Activated B cell treated with CpG ODN at 0.5 μM for 24 hours (primary cell): ENCODE data around the gene SLAMF7. TPM values are rescaled to one million over a fixed set of nuclear protein-coding genes. Genes with fewer than 3 reads are reported as not detected.

Experiments used
- ATAC-seq: fragments of 200-7000 bp; cut with Tn5 transposase; one replicate; pipeline ENCODE4 v1.10.0; 2021; ENCODE audit warnings: low read depth, mild to moderate bottlenecking, moderate library complexity
- CTCF ChIA-PET: fragments of 350-600 bp; sonication (Branson Sonifier 250); formaldehyde crosslinking; loops from one replicate; lab custom pipeline; 2021; ENCODE audit warnings: antibody characterized with exemption; lab: Charles Lee
- POLR2A ChIA-PET: fragments of 350-600 bp; sonication (Branson Sonifier 250); formaldehyde crosslinking; loops from one replicate; lab custom pipeline; 2021; ENCODE audit warnings: antibody characterized with exemption; lab: Charles Lee
- DNase-seq: peaks from one replicate; pipeline ENCODE4 v3.0.0; 2022
- H3K27ac Mint-ChIP-seq: one replicate; pipeline ENCODE4 v1.8.0; 2020; ENCODE audit warnings: mixed read lengths
- H3K27me3 Mint-ChIP-seq: one replicate; pipeline ENCODE4 v1.8.0; 2021; ENCODE audit warnings: mixed read lengths
- H3K36me3 Mint-ChIP-seq: one replicate; pipeline ENCODE4 v1.8.0; 2021; ENCODE audit warnings: low read depth, mixed read lengths
- H3K4me1 Mint-ChIP-seq: one replicate; pipeline ENCODE4 v1.8.0; 2021; ENCODE audit warnings: mixed read lengths
- H3K4me3 Mint-ChIP-seq: one replicate; pipeline ENCODE4 v1.8.0; 2020; ENCODE audit warnings: mild to moderate bottlenecking, mixed read lengths
- H3K9me3 Mint-ChIP-seq: one replicate; pipeline ENCODE4 v1.8.0; 2020; ENCODE audit warnings: mixed read lengths
- intact Hi-C: fragments of 100-400 bp; cut with micrococcal nuclease; formaldehyde crosslinking; loops from one replicate; pipeline ENCODE4 v1.15.1; 2024
- total RNA-seq: library from RNA; stranded (reverse); gene quantifications from 2 replicates; pipeline ENCODE4 v1.2.3, GENCODE V29; 2022
- TF ChIP-seq, protein P1 (sequence below): fragments of 200-600 bp; IDR thresholded peaks from one replicate; pipeline ENCODE4 v1.8.0; 2022; ENCODE audit warnings: antibody characterized with exemption, mild to moderate bottlenecking

SLAMF7 gene
- total RNA-seq, 1 donor from 2014 or later = 119 TPM

DNA sequence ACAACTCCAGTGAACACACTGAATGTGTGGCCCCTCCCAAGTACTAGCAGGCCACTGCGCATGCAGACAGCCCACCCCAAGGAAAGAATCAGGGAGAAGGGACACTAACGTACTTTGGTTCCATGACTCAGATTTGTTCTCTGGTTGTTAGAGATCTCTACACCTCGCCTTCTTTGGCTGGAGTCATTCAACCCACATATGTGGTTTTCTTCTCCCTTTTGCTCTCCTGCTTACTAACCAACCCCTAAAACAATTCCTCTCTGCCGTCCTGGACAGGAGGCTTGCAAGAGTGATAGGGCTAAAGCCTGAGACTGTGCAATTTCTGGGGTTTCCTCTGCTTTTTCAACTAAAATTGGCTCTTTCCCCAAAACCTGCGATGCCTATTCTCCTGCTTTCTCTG is 21.7 kb upstream of the SLAMF7 start:
- H3K9me3 Mint-ChIP-seq = no peaks in the 10 kb centered on the region
- no peak overlapping the region for H3K4me3 Mint-ChIP-seq
- intact Hi-C loops = loop anchor here (10.0 kb wide), 1 partner anchor 677 kb away; no protein-coding TSS in a partner anchor
- ATAC-seq (no peak), DNase-seq (no peak)
- ChIA-PET CTCF (interaction anchor here (1.1 kb wide), 1 partner anchor 8 kb away, joined by 3 read pairs; no protein-coding TSS in a partner anchor), POLR2A (no interaction called here)
- no peaks in the 10 kb centered on the region for H3K36me3 Mint-ChIP-seq
- peaks cover 26% of the 10 kb centered on the region for H3K4me1 Mint-ChIP-seq
- no peaks in the 10 kb centered on the region for H3K27me3 Mint-ChIP-seq
- TF ChIP-seq, protein P1, sequence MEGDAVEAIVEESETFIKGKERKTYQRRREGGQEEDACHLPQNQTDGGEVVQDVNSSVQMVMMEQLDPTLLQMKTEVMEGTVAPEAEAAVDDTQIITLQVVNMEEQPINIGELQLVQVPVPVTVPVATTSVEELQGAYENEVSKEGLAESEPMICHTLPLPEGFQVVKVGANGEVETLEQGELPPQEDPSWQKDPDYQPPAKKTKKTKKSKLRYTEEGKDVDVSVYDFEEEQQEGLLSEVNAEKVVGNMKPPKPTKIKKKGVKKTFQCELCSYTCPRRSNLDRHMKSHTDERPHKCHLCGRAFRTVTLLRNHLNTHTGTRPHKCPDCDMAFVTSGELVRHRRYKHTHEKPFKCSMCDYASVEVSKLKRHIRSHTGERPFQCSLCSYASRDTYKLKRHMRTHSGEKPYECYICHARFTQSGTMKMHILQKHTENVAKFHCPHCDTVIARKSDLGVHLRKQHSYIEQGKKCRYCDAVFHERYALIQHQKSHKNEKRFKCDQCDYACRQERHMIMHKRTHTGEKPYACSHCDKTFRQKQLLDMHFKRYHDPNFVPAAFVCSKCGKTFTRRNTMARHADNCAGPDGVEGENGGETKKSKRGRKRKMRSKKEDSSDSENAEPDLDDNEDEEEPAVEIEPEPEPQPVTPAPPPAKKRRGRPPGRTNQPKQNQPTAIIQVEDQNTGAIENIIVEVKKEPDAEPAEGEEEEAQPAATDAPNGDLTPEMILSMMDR = no peak
- H3K27ac Mint-ChIP-seq = no peak overlapping the region

DNA sequence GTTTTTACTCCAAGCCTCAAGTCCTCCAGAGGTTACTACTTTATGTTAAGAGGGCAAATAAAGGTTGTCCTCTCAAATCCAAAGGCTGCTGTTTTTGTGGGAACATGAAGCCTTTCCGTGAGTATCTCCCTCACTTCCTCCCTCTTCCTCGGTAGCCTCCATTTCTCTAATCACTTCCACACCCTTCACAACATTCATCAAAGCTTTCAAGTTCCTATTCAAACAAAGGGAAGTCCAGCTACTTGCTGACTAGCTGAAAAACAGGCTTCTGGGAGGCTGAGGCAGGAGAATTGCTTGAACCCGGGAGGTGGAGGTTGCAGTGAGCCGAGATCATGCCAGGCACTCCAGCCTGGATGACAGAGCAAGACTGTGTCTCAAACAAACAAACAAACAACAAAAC is 20.8 kb upstream of the SLAMF7 start:
- Mint-ChIP-seq H3K4me1 (peaks cover 22% of the 10 kb centered on the region), H3K27me3 (no peaks in the 10 kb centered on the region), H3K9me3 (no peaks in the 10 kb centered on the region), H3K36me3 (no peaks in the 10 kb centered on the region), H3K4me3 (no peak overlapping the region), H3K27ac (no peak overlapping the region)
- CTCF ChIA-PET = no interaction called here
- TF ChIP-seq, protein P1 = no peak
- POLR2A ChIA-PET = no interaction called here
- no peak for ATAC-seq
- DNase-seq = no peak
- intact Hi-C loops = loop anchor here (10.0 kb wide), 1 partner anchor 677 kb away; no protein-coding TSS in a partner anchor

DNA sequence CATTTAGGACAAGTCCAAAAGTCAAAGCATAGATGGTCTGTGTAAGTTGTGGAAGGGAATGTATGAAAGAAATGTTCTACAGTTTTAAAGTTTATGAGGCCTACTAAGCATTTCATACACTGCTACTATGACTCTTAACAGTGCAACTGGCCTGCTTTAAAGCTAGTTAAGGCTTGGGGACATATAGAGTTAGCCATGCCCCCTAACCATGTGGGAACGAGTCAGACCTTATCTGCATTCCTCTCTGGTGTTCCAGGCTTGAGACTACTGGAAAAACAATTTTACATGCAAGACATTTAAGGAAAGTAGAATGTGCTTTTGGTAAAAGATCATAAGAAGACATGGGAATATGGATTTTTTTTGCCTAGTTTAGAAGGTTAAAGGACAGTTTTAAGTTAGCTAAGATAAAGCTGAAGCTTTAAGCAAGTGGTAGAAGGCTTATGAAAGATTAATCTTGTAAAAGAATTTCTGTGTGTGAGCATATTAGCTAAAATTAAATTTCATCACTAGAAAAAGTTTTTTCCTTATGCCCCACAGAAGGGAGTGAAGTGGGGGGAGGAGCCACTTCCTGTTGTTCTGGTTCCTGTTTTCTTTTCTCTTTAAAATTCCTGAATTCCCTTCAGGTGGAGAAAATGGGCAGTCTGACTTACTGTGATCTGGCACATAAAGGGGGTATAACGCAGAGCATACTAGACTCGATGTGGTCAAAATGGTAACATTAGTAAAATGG is 18.5 kb upstream of the SLAMF7 start:
- intact Hi-C loops = no loop called here
- Mint-ChIP-seq H3K36me3 (no peaks in the 10 kb centered on the region), H3K4me3 (no peak overlapping the region), H3K27me3 (no peaks in the 10 kb centered on the region), H3K4me1 (peaks cover 11% of the 10 kb centered on the region), H3K9me3 (no peaks in the 10 kb centered on the region), H3K27ac (no peak overlapping the region)
- TF ChIP-seq, protein P1 = no peak
- no peak for DNase-seq
- CTCF ChIA-PET = interaction anchor here (0.9 kb wide), 1 partner anchor 232 kb away, joined by 3 read pairs; no protein-coding TSS in a partner anchor
- POLR2A ChIA-PET = no interaction called here
- ATAC-seq = no peak

DNA sequence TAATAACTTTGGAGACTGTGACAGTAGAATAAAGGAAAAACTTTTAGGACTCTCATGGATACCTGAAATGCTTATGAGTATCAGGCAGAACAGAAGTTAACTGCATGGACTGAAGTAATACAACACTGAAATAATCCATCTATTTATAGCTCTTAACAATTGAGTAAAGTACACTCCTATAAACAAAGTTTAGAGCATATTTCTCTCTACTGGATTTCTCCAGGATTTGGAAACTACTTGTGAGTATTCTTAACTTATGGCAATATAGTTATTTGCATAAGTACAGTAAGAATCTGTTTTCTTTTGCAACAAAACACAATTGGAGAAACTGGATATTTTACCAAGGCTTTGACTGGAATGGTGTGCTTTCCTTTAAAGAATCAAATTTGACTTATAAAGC is 17.6 kb upstream of the SLAMF7 start:
- intact Hi-C loops = no loop called here
- POLR2A ChIA-PET = interaction anchor here (1.7 kb wide), 1 partner anchor 10 kb away, joined by 6 read pairs; the partner anchor contains the start of gene CD48
- ATAC-seq (no peak), DNase-seq (no peak)
- TF ChIP-seq, protein P1 = no peak
- H3K27me3 Mint-ChIP-seq = no peaks in the 10 kb centered on the region
- no peaks in the 10 kb centered on the region for H3K36me3 Mint-ChIP-seq
- no peaks in the 10 kb centered on the region for H3K9me3 Mint-ChIP-seq
- no peak overlapping the region for H3K27ac Mint-ChIP-seq
- CTCF ChIA-PET = interaction anchor here (8.3 kb wide), 1 partner anchor 231 kb away, joined by 146 read pairs; the partner anchor contains the start of gene ITLN2
- peaks cover 11% of the 10 kb centered on the region for H3K4me1 Mint-ChIP-seq
- H3K4me3 Mint-ChIP-seq = no peak overlapping the region

DNA sequence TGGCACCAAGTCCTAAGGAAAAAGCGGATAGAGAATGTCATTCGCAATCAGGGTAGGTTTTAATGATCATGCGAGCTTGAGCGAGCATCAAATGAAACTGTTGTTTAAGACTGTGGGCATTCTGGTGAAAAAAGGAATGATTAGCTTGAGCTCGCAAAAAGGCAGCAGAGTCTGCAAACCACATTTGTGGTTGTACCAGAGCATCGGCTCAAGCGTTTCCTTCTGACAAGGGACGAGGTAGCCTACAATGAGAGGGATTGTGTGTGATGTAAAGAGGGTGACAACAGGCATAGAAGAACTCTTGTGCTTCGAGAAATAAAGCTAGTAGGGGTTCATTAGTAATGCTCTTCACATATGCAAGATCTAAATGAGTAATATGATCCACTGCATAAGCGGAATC is 16.3 kb upstream of the SLAMF7 start:
- DNase-seq (no peak), ATAC-seq (no peak)
- CTCF ChIA-PET = interaction anchor here (1.0 to 8.3 kb wide), 9 partner anchors 9 to 230 kb away, joined by 3 to 146 read pairs (median 5); partner anchors contain the start of genes CD48 and ITLN2
- Mint-ChIP-seq H3K4me1 (peaks cover 11% of the 10 kb centered on the region), H3K9me3 (no peaks in the 10 kb centered on the region), H3K27me3 (no peaks in the 10 kb centered on the region), H3K27ac (no peak overlapping the region), H3K36me3 (no peaks in the 10 kb centered on the region), H3K4me3 (no peak overlapping the region)
- intact Hi-C loops = no loop called here
- TF ChIP-seq, protein P1 = no peak
- POLR2A ChIA-PET = interaction anchor here (0.8 to 1.7 kb wide), 3 partner anchors 12 to 229 kb away, joined by 3 to 6 read pairs (median 3); partner anchors contain the start of gene CD48
